Measurements from ENCODE around the gene LRRC15. TPM values are rescaled to one million over a fixed set of nuclear protein-coding genes. Genes with fewer than 3 reads are reported as not detected.

LRRC15 gene
- total RNA-seq, 1 experiment from 2014 or later = 0.36 TPM

DNA sequence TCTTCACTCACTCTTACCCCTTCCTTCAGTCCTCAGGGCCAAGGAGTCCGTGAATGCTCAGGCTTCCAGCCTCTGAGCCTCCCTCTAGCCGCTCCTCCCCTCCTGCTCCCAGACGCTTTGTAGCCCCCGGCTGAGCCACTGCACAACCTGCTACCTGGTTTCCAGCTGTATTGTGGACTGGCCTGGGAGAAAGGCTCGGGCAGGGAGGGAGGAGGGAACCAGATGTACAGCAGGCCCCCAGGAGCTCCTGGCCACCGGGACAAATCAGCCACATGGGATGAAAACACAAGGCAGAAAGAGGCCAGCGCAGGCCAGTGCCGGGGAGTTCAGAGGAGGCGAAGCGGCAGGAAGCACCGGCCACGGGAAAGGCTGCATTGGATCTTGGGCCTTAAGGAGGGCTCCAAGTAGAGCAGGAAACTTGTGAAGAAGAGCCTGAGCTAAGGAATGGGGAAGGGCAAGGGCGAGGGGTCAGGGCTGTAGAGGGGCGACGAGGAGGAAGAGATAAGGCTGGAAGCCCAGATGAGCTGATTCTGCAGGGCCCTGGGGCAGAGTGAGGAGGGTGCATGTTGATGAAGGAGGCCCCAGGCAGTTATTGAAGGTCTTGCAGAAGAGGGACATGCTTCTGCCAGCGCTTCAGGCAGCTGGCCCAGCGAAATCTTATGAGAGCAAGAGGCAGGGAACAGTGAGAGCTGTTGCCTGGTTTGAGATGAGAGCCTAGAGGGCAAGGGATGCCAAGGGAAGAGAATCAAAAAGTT, 32.8 kb downstream of the LRRC15 start:
- no peak overlapping the region for H2AFZ ChIP-seq (ENCODE audit: low read length)
- H3K9me3 ChIP-seq (ENCODE audit: low read length) = no peaks in the 10 kb centered on the region
- intact Hi-C loops (cut with micrococcal nuclease) = no loop called here
- POLR2A ChIA-PET (ENCODE audit: unreplicated experiment) = no interaction called here
- no peak for ATAC-seq
- TF ChIP-seq EZH2phosphoT487 (IDR thresholded peaks at IDR 0.05; ENCODE audit: borderline replicate concordance, low read length) (no peak), EZH2 (IDR thresholded peaks at IDR 0.05; ENCODE audit: low read length, unreplicated experiment) (no peak), CTCF (conservative IDR thresholded peaks at IDR 0.05; ENCODE audit: low read depth, low read length) (no peak)
- BruUV-seq (replicated peaks) = no TSS peak
- CTCF ChIA-PET = interaction anchor here (0.5 kb wide), 1 partner anchor 557 kb away, joined by 4 read pairs; no protein-coding TSS in a partner anchor
- peaks cover 25% of the 10 kb centered on the region for H3K4me1 ChIP-seq (ENCODE audit: insufficient read depth, low read length)
- no peak overlapping the region for H3K27ac ChIP-seq (ENCODE audit: low read length)
- no peaks in the 10 kb centered on the region for H3K79me2 ChIP-seq (ENCODE audit: low read length)
- H3K4me3 ChIP-seq (ENCODE audit: low read length) = no peak overlapping the region
- H3F3A ChIP-seq (ENCODE audit: low read length, unreplicated experiment) = no peaks in the 10 kb centered on the region
- H3K4me2 ChIP-seq (ENCODE audit: low read length) = no peak overlapping the region
- no peak for DNase-seq
- H3K36me3 ChIP-seq (ENCODE audit: low read depth, low read length) = no peaks in the 10 kb centered on the region
- H3K9ac ChIP-seq (ENCODE audit: low read length) = no peak overlapping the region
- no peaks in the 10 kb centered on the region for H4K20me1 ChIP-seq (ENCODE audit: low read length)
- H3K27me3 ChIP-seq (ENCODE audit: low read length) = no peaks in the 10 kb centered on the region
- no peaks in the 10 kb centered on the region for H3K9me2 ChIP-seq (replicated peaks; ENCODE audit: low read length)

DNA sequence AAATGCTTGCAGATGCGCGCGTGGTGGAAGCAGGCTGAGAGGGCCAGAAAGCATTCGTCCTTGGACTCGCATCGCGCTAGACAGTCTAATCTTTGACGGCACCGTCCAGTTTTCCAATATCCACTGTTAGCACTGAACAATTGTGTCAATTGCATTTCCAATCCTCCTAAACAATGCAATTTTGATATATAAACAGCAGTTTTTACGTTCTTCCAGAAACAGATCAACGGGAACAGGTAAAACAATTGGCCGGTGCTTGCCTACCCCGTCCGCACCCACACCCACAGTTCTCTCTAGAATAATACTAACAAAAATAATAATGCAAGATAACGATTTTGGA, 35.6 kb downstream of the LRRC15 start:
- POLR2A ChIA-PET (ENCODE audit: unreplicated experiment) = interaction anchor here (1.1 kb wide), 1 partner anchor 389 kb away, joined by 3 read pairs; no protein-coding TSS in a partner anchor
- peak overlapping the region; percentile 73; the same call in 1 of the 2 replicates for H3K9ac ChIP-seq (ENCODE audit: low read length)
- no peaks in the 10 kb centered on the region for H3K79me2 ChIP-seq (ENCODE audit: low read length)
- ATAC-seq = no peak
- no peak overlapping the region for H3K27ac ChIP-seq (ENCODE audit: low read length)
- peak overlapping the region; percentile 81 for H3K4me2 ChIP-seq (ENCODE audit: low read length)
- H4K20me1 ChIP-seq (ENCODE audit: low read length) = no peaks in the 10 kb centered on the region
- H3K9me2 ChIP-seq (replicated peaks; ENCODE audit: low read length) = no peaks in the 10 kb centered on the region
- CTCF ChIA-PET = interaction anchor here (0.6 to 1.0 kb wide), 4 partner anchors 11 to 16 kb away, joined by 3 to 4 read pairs (median 3); no protein-coding TSS in a partner anchor
- H2AFZ ChIP-seq (ENCODE audit: low read length) = peak overlapping the region; percentile 74
- H3K9me3 ChIP-seq (ENCODE audit: low read length) = no peaks in the 10 kb centered on the region
- no peaks in the 10 kb centered on the region for H3K36me3 ChIP-seq (ENCODE audit: low read depth, low read length)
- no TSS peak for BruUV-seq (replicated peaks)
- no peaks in the 10 kb centered on the region for H3K27me3 ChIP-seq (ENCODE audit: low read length)
- no peak for TF ChIP-seq EZH2 (IDR thresholded peaks at IDR 0.05; ENCODE audit: low read length, unreplicated experiment)
- no peak for TF ChIP-seq CTCF (conservative IDR thresholded peaks at IDR 0.05; ENCODE audit: low read depth, low read length)
- TF ChIP-seq EZH2phosphoT487 (IDR thresholded peaks at IDR 0.05; ENCODE audit: borderline replicate concordance, low read length) = no peak
- peak overlapping the region; percentile 63 for H3K4me3 ChIP-seq (ENCODE audit: low read length)
- H3F3A ChIP-seq (ENCODE audit: low read length, unreplicated experiment) = no peaks in the 10 kb centered on the region
- intact Hi-C loops (cut with micrococcal nuclease) = loop anchor here (1.0 to 5.0 kb wide), 5 partner anchors 10 to 338 kb away; partner anchors contain the start of genes LSG1 and TMEM44
- DNase-seq = no peak
- peaks cover 43% of the 10 kb centered on the region for H3K4me1 ChIP-seq (ENCODE audit: insufficient read depth, low read length)

Measured in PC-3 (cell line).